ENCODE results near the gene TCF7L1.
"Not testable (repeated sequence)": the region's sequence is repeated elsewhere in the genome, so short reads cannot be mapped to it uniquely, and the experiment has no call there.

The TCF7L1 gene

DNA sequence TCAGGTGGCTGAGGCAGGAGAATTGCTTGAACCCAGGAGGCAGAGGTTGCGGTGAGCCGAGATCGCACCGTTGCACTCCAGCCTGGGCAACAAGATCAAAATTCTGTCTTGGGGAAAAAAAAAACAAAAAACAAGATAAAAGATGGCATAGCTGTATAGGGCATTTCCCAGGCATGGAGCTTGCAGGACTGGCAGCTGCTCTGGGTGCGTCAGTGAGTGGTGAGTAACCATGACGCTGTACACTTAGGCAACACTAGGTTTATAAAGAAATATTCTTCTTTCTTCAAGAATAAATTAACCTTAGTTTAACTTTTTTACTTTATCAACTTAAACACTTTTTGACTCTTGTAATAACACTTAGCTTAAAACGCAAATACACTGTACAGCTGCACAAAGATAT, 179.2 kb downstream of the TCF7L1 start:
- no peak for DNase-seq (ENCODE audit: low read depth in 1 of 2, low spot score in 1 of 2)

DNA sequence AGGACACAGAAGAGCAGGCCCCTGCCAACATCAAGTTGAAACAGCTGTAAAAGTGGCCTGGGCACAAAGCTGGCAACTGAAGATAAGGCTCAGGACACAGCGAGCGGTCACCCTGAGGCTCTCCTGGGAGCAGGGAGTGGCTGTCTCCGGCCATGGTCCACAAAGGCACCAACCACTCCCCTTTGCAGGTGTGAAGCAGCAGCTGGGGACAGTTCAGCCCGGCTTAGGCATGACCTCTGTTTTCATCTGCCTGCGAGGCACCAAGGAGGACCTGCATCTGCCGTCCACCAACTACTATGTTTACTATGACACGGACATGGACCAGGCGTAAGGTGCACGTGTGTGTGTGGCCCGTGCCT, 181.7 kb downstream of the TCF7L1 start:
- no peak for DNase-seq (ENCODE audit: low read depth in 1 of 2, low spot score in 1 of 2)

DNA sequence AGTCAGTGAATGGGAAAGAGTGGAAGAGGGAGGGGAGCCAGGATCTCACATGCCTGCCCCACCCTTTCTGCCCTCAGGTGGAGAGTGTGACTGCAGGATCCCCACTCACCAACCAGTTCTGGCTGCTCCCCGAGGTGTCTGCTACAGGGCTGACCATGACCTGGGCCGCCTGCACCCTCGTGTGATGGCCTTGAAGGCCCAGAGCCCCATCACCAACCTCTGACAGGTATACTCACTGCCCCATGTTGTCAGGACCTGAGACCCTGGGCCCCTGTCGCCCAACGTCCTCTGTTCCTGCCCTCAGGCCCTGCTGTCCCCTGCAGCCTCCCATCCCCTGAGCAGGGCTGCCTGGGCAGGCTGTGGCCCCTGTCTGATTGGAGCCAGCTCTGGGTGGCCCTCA, 182.7 kb downstream of the TCF7L1 start:
- not testable (repeated sequence) for DNase-seq (ENCODE audit: low read depth in 1 of 2, low spot score in 1 of 2)

DNA sequence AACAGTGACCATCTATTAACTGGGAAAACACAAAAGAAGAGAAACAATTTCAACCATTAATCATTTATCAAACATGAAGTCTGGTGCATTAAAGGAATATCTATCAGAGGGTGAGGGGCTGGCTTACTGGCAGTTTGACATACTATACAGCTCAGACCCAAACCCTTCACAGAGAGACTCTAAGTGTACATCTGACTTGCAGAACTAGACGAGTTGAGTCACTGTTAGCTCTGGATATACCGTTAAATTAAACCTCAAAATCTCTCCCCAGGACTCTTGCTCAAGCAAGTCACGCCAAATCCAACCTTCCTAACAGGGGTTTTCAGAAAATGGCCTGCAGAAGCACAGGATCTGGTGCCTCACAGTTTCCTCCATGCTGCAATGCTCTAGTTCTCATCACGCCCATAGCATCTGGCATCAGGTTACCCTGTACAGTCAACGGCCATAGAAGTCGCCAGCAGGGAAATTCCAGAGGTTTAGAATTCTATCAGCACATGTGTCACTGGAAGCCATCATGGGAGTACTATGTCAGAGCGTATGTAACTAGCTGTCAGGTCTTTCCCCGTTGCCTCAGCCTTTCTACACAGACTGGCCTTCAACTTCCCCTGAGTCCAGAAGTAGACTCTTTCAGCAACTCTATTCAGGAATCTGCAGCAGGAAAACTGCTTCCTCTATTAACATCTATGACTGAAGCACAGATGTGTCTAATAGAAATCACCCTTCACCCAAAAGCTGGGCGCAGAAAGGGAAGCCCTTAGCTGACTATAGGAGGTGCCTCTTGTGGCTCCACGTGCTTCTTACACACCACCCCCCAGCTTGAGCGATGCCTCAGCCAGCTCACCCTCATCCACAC, 185.3 kb downstream of the TCF7L1 start:
- peak in 1 of 2 donors; percentile 35 for DNase-seq (ENCODE audit: low read depth in 1 of 2, low spot score in 1 of 2)

DNA sequence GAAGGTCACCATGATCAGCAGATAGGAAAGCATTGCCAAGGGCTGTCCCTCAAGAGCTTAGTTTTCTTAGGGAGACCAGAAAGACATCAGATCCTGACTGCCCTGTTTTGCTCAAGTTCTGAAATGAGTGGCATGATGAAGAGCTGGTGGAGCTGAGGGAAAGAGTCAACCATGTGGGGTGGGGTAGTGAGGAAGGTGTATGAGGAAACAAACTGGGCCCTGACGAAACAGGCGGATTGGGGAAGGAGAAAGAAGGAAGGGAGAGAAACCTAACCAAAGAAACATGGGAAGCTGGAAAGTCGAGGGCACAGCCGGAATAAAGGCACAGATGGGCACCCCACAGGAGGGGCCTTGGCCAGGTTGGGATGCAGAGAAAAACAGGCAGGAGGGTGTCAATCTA, 186.6 kb downstream of the TCF7L1 start:
- DNase-seq (ENCODE audit: low read depth in 1 of 2, low spot score in 1 of 2), result no peak

DNA sequence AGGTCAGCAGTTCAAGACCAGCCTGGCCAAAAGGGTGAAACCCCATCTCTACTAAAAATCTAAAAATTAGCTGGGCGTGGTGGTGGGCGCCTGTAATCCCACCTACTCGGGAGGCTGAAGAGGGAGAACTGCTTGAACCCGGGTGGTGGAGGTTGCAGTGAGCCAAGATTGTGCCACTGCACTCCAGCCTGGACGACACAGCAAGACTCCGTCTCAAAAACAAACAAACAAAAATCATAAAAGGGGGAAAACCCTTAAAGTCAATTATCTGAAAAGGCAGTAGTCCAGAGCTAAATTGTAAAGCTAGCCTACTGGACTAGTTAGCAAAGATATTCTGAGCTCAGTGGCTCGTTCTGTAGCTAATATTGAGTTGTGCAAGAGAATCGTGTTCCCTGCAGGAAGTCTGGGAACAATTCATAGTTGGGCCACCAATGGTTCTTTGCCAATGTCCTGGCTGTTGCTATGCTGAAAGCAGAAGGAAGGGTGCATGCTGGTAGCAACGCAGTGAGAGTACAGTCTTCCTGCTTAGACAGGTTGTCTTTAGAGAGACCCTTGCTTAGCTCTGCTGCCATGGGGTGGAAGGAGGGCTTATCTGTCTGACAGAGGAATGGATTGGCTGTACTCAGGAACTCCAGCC, 190.3 kb downstream of the TCF7L1 start:
- no peak for DNase-seq (ENCODE audit: low read depth in 1 of 2, low spot score in 1 of 2)

DNA sequence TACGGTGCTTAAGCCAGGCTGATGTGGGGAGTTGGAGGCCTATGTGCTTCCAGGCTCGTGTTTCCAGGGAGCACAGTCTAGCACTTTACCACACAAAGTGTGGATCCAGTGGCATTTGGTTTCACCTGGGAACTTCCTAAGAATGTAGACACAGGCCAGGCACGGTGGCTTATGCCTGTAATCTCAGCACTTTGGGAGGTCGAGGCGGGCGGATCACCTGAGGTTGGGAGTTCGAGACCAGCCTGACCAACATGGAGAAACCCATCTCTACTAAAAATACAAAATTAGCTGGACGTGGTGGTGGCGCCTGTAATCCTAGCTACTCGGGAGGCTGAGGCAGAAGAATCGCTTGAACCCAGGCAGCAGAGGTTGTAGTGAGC, 190.8 kb downstream of the TCF7L1 start:
- DNase-seq (ENCODE audit: low read depth in 1 of 2, low spot score in 1 of 2), result not testable (repeated sequence)

DNA sequence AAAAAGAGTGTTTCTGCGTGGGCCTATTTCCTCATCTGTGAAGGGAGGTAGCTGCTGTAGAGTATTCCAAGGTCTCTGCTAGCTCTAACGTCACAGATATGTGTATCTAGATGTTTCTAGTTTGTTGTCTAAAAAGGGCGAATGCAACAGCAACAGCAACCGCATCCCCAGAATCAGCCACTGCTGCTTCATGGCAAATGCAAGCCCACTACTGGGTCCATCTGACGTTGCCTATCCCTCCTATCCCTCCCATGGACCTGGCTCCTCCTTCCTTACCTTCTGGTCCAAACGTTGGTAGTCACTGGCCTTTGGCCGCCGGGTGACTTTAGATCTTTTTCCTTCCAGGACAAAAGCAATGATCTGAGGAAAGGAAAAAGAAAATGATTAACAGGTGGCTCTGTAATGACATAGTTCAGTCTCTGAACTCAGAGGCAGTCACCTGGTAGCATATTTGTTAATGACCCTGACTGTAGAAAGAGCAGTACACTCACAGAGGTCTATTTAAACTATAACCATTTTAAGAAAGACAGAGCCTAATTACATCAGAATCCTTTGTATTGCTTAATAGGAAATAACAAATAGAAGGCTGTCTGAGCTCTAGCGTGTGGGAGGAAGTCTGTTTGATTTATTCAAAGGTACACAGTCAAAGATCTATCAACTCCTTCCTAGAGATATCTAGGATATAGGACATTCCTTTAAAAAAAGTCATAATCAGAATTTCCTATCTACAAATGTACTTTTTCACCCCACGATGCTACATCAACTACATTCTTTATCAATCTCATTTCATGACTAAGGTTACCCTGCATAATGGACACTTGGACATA, 191.7 kb downstream of the TCF7L1 start:
- DNase-seq (ENCODE audit: low read depth in 1 of 2, low spot score in 1 of 2), result no peak

DNA sequence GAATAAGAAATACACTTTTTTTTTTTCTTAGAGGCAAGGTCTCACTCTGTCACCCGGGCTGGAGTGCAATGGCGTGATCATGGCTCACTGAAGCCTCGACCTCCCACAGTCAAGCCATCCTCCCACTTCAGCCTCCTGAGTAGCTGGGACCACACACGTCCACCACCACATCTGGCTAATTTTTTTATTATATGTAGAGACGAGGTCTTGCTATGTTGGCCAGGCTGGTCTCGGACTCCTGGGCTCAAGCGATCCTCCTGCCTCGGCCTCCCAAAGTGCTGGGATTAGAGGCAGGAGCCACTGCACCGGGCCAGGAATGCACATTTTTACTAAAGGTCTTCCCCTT, 192.2 kb downstream of the TCF7L1 start:
- no peak for DNase-seq (ENCODE audit: low read depth in 1 of 2, low spot score in 1 of 2)

DNA sequence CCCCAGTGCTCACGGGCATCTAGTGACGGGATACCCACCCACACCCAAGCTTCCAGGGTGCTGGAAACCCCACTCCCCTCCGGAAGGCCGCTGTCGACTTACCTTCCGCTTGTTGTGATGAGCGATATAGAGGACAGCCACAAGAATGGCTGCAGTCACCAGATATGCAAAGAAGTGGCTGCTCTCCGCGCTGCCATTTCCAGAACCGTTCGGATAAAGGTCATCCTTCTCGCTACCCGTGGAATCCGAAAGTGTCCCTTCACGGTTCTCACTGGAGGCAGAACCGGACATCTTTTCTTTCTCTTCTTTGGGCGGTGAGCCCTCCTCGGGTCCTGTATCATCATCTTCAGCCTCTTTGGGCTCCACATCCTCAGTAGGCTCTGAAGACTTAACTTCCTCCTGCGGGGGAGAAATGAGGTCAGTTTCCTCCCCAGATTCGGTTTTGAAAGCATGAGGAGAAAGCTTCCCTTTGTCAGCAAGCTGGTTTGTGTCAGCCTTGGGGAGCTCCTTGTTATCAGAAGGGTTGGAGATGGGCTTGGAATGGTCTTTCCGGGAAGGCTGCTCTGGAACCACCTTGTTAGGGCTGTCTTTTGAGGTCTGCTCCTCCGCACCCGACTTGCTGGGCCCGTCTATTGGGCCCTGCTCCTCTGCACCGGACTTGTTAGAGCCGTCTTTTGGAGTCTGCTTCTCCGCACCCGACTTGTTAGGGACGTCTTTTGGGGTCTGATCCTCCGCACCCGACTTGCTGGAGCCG, 193.4 kb downstream of the TCF7L1 start:
- DNase-seq (ENCODE audit: low read depth in 1 of 2, low spot score in 1 of 2), result peak; percentile 24 to 32

DNA sequence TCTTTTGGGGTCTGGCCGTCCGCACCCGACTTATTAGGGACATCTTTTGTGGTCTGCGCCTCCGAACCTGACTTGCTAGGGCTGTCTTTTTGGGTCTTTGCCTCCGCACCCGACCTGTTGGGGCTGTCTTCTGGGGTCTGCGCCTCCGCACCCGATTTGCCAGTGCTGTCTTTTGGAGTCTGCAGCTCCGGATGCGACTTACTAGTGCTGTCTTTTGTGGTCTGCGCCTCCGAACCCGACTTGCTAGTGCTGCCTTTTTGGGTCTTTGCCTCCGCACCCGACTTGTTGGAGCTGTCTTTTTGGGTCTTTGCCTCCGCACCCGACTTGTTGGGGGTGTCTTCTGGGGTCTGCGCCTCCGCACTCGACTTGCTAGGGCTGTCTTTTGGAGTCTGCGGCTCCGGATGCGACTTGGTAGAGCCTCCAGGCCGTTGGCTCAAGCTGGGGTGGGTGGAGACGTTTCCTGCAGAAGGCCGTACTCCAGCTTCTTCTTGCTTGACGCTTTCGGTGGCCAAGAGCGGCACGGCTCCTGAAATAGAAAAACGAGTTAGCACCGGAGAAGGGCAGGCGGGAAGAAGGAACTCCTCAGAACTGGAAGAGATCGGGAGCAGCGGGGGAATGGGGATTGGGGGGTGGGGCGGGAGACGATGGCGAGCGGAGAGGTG, 194.1 kb downstream of the TCF7L1 start:
- DNase-seq (ENCODE audit: low read depth in 1 of 2, low spot score in 1 of 2), result peak; percentile 22 to 37

DNA sequence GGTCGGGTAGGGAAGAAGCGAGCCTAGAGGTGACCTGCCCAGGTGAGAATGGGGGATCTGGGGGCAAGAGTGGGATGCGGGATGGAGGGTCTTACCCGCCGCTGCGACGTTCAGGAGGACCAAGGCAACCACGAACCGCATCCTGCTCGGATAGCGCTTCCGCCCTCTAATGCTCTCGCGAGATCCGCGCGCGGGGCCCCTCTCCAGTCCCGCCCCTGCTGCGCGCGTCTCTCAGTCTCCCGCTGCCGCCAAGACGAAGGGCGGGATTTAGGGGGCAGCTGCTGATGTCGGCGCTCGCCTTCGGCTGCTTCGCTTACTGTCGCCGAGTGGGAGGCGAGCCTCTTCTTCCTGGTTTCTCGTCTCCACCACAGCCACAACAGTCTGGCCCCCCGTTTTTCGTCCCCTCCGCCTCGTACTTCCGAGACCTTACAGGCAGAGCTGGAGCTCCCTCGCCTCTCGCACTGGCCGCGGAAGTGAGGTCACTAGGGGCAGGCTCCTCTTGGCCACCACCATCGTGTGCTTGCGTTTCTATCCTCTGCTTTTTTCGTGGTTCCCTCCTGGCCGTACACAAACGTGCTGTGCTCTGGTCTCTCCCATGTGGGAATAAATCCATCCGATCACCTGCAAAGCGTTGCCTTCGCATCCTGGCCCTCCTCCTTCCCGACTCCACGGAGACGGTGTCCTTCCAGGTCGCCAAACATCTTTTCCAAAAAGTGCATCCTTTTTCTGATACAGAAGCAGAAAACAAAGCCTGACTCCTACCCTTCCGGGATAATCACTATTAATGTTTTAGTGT, 194.8 kb downstream of the TCF7L1 start, which contains the start of gene TGOLN2:
TSS of gene TGOLN2 (minus strand) at position 168 of the 796 bp plus-strand sequence. CDS start at position 141, 27 bp downstream.
- DNase-seq (ENCODE audit: low read depth in 1 of 2, low spot score in 1 of 2), result peak; percentile 82 to 90

DNA sequence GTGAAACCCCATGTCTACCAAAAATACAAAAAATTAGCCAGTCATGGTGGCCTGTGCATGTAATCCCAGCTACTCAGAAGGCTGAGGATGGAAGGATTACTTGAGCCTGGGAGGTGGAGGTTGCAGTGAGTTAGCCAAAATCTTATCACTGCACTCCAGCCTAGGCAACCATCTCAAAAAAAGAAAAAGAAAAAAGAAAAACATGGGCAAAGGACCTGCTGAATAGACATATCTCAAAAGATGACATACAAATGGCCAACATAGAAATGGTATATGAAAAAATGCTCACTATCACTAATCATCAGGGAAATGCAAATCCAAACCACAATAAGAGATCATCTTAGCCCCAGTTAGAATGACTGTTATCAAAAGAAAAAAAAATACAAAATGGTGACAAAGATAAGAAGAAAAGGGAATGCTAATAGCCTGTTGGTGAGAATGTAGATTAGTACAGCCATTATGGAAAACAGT, 196.0 kb downstream of the TCF7L1 start:
- no peak for DNase-seq (ENCODE audit: low read depth in 1 of 2, low spot score in 1 of 2)

DNA sequence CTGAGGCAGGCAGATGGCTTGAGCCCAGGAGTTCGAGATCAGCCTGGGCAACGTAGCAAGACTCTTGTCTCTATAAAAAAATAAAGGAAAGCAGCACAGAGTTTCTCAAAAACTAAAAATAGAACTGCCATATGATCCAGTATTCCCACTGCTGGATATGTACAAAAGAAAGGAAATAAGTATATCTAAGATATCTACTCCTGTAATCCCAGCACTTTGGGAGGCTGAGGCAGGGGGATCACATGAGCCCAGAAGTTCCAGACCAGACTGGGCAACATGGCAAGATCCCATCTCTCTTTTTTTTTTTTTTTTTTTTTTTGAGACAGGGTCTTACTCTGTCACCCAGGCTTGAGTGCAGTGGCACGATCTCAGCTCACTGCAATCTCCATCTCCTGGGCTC, 196.5 kb downstream of the TCF7L1 start:
- DNase-seq (ENCODE audit: low read depth in 1 of 2, low spot score in 1 of 2), result not testable (repeated sequence)

DNA sequence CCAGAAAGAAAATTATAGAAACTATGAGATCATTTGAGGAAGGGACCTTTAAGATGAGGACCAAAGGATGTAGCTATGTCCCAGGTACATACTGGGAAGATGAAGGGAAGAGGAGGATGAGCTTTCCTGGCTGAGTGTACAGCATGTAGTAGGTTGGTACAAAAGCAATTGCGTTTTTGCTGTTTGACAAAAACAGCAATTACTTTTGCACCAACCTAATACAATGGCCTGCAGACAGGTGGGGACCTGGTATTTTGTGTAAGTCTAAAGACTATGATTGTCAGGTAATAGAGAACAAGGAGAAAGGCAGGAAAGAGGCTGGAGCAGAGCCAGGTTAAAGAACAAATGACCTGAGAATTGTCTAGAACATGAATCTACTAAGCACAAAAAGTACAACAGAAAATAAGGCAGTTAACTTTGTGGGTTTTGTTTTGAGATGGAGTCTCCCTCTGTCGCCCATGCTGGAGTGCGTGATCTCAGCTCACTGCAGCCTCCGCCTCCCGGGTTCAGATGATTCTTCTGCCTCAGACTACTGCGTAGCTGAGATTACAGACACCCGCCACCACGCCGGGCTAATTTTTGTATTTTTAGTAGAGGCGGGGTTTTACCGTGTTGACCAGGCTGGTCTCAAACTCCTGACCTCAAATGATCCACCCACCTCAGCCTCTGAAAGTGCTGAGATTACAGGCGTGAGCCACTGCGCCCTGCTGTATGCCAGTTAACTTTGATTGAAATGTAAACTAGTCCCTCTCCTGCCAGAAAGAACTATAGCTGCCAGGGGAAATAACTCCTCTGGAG, 197.8 kb downstream of the TCF7L1 start:
- no peak for DNase-seq (ENCODE audit: low read depth in 1 of 2, low spot score in 1 of 2)

DNA sequence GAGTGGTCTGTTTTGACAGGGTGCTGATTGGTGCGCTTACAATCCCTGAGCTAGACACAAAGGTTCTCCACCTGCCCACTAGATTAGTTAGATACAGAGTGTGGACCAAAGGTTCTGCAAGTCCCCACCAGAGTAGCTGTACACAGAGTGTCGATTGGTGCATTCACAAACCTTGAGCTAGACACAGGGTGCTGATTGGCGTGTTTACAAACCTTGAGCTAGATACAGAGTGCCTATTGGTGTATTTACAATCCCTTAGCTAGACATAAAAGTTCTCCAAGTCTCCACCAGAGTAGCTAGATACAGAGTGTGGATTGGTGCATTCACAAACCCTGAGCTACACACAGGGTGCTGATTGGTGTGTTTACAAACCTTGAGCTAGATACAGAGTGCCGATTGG, 200.7 kb downstream of the TCF7L1 start:
- DNase-seq (ENCODE audit: low read depth in 1 of 2, low spot score in 1 of 2), result not testable (repeated sequence)

DNA sequence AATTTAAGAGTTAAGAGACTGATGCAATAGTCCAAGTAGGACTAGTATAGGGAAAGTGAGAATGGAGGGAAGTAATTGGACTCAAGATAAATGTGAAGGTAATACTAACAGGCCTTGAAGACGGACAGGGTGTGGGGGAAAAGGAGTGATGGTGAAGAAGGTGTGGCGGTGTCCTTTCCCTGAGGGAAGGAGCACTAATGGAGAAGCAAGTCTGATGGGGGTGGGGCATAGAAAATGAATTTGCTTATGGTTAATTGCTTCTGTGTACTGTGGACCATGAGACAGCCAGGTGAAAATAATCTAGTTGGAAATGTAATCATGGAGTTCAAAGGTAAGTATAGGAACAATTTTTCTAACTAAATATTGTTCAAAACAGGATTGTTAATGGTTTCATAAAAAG, 201.7 kb downstream of the TCF7L1 start:
- DNase-seq (ENCODE audit: low read depth in 1 of 2, low spot score in 1 of 2), result no peak

DNA sequence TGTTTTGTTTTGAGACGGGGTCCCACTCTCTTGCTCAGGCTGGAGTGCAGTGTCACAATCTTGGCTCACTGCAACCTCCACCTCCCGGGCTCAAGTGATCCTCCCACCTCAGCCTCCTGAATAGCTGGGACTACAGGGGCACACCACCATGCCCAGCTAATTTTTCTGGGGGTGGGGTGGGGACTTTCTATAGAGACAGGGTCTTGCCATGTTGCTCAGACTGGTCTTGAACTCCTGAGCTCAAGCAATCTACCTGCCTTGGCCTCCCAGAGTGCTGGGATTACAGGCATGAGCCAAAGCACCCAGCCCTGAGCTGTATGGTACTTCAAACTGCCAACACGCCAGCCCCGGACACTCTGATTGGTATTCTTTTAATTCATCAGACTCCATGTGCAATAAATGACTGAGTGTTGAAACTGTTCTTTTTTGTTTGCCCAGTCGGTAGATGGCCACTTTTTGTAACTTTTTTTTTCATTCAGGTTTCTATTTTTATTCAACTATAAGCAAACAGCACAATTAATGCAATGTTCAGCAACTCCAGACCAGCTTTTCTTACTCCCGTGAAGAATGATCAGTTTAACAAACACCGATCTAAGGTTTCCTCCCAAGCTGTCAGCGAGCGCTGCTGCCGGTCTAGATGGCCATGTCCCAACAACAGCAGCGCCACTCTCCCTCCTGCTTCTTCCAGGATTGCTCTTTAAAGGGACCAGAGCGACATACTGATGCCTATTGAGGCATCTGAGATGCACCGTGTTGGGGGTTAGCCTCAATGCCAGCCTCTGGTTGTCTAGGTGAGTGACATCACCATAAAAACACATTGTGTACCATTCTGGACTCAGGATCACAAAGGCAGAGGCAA, 207.1 kb downstream of the TCF7L1 start:
- DNase-seq (ENCODE audit: low read depth in 1 of 2, low spot score in 1 of 2), result no peak

Measured in activated CD4-positive, alpha-beta T cell treated with anti-CD3 and anti-CD28 coated beads, Interleukin-2, amount 50 U/mL, for 24 hours (primary cell).